Prostate gland (tissue), 2 donors: ENCODE measurements around the gene PTX4.

ENCODE experiments used
- CTCF ChIP-seq, 4 experiments: fragments of 200-600 bp in 2 of 4; fragments of 450-650 bp in 2 of 4; sonication (generic) in 2 of 4; IDR thresholded peaks; 1 replicate in 3 of 4; 2 replicates in 1 of 4; pipeline ENCODE4 v1.5.1; 2016 to 2019; ENCODE audit warnings: antibody characterized with exemption in 4 of 4, mild to moderate bottlenecking in 2 of 4, moderate library complexity in 2 of 4
- POLR2A ChIP-seq: fragments of 450-650 bp; IDR thresholded peaks from one replicate; pipeline ENCODE4 v1.6.1; 2016; ENCODE audit warnings: antibody characterized with exemption, mild to moderate bottlenecking
- POLR2AphosphoS5 ChIP-seq: sonication (generic); formaldehyde crosslinking; IDR thresholded peaks from one replicate; pipeline ENCODE4 v1.6.1; 2017; ENCODE audit warnings: antibody characterized with exemption

- TF ChIP-seq CTCF (IDR thresholded peaks at IDR 0.05) = no peak
- TF ChIP-seq POLR2A = no peak
- TF ChIP-seq POLR2AphosphoS5 = no peak
Observed at GRCh38 chr16:1488619-1489018, at the start of gene PTX4.
